Measurements from ENCODE around the gene PIPOX.

- TF ChIP-seq, protein P1, sequence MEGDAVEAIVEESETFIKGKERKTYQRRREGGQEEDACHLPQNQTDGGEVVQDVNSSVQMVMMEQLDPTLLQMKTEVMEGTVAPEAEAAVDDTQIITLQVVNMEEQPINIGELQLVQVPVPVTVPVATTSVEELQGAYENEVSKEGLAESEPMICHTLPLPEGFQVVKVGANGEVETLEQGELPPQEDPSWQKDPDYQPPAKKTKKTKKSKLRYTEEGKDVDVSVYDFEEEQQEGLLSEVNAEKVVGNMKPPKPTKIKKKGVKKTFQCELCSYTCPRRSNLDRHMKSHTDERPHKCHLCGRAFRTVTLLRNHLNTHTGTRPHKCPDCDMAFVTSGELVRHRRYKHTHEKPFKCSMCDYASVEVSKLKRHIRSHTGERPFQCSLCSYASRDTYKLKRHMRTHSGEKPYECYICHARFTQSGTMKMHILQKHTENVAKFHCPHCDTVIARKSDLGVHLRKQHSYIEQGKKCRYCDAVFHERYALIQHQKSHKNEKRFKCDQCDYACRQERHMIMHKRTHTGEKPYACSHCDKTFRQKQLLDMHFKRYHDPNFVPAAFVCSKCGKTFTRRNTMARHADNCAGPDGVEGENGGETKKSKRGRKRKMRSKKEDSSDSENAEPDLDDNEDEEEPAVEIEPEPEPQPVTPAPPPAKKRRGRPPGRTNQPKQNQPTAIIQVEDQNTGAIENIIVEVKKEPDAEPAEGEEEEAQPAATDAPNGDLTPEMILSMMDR (IDR thresholded peaks at IDR 0.05) = no peak
- no peak for TF ChIP-seq EP300 (IDR thresholded peaks at IDR 0.05)
Measured at GRCh38 chr17:29024316-29024952, 18.5 kb upstream of the PIPOX start.
